Measurements from ENCODE around the gene MXRA8. TPM values are rescaled to one million over a fixed set of nuclear protein-coding genes. Genes with fewer than 3 reads are reported as not detected.
A peak's percentile ranks its signal among the peaks of the same experiment; 100 is the strongest.

MXRA8 gene
- total RNA-seq, 2 experiments from 2014 or later = 1.6 to 2.9 TPM

DNA sequence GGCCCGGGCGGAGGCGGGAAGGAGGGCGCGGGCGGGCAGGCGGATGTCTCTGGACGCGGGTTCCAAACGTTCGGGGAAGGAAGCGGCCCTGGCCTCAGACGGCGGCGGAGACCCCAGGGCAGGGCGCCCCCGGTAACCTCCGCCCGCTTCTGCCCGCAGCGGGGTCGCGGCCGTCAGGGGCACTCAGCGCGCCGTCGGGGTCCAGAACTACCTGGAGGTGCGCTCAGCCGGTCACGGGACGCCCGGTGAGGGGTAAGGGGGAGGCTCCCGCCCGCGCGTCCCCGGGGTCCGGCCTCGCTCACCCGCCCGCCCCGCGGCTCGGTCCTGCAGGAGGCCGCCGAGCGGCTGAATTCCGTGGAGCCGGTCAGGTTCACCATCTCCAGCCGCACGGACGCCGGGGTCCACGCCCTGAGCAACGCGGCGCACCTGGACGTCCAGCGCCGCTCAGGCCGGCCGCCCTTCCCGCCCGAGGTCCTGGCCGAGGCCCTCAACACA, 49.6 kb downstream of the MXRA8 start:
- peak overlapping the region; percentile 22 to 59 for H3K27ac ChIP-seq (ENCODE audit: low read depth in 1 of 2, low read length in 2 of 2)
- Mint-ChIP-seq H3K9me3 (no peaks in the 10 kb centered on the region), H3K27me3 (no peaks in the 10 kb centered on the region), H3K27ac (peak overlapping the region; percentile 83), H3K36me3 (ENCODE audit: low read depth) (peaks cover 22% of the 10 kb centered on the region), H3K4me3 (peak overlapping the region; percentile 91), H3K4me1 (ENCODE audit: low read depth) (peaks cover 25% of the 10 kb centered on the region)
- no peaks in the 10 kb centered on the region for H3K27me3 ChIP-seq (ENCODE audit: control insufficient read depth in 1 of 2, insufficient read depth in 2 of 2, low read length in 2 of 2)
- CTCF ChIA-PET = no interaction called here
- no peak for DNase-seq
- POLR2A ChIA-PET = no interaction called here
- H3K9me3 ChIP-seq (ENCODE audit: control insufficient read depth in 1 of 2, insufficient read depth in 1 of 2, low read length in 2 of 2) = no peaks in the 10 kb centered on the region
- intact Hi-C loops (cut with DNase I, micrococcal nuclease) = loop anchor here (1.0 to 10.0 kb wide), 8 partner anchors 15 to 274 kb away; partner anchors contain the start of genes AURKAIP1 (in 2 of the 2), C1orf159 (in 1 of the 2), CPTP (in 1 of the 2) and DVL1 (in 1 of the 2)
- ATAC-seq (ENCODE audit: poor library complexity) = no peak
- peaks cover 46% of the 10 kb centered on the region for H3K4me1 ChIP-seq (ENCODE audit: insufficient read depth, low read length)
- TF ChIP-seq, protein P1, sequence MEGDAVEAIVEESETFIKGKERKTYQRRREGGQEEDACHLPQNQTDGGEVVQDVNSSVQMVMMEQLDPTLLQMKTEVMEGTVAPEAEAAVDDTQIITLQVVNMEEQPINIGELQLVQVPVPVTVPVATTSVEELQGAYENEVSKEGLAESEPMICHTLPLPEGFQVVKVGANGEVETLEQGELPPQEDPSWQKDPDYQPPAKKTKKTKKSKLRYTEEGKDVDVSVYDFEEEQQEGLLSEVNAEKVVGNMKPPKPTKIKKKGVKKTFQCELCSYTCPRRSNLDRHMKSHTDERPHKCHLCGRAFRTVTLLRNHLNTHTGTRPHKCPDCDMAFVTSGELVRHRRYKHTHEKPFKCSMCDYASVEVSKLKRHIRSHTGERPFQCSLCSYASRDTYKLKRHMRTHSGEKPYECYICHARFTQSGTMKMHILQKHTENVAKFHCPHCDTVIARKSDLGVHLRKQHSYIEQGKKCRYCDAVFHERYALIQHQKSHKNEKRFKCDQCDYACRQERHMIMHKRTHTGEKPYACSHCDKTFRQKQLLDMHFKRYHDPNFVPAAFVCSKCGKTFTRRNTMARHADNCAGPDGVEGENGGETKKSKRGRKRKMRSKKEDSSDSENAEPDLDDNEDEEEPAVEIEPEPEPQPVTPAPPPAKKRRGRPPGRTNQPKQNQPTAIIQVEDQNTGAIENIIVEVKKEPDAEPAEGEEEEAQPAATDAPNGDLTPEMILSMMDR (IDR thresholded peaks at IDR 0.05) = no peak
- peak overlapping the region; percentile 60 for H3K4me3 ChIP-seq (ENCODE audit: low read length)
- H3K36me3 ChIP-seq (ENCODE audit: insufficient read depth, low read length) = peaks cover 35% of the 10 kb centered on the region

DNA sequence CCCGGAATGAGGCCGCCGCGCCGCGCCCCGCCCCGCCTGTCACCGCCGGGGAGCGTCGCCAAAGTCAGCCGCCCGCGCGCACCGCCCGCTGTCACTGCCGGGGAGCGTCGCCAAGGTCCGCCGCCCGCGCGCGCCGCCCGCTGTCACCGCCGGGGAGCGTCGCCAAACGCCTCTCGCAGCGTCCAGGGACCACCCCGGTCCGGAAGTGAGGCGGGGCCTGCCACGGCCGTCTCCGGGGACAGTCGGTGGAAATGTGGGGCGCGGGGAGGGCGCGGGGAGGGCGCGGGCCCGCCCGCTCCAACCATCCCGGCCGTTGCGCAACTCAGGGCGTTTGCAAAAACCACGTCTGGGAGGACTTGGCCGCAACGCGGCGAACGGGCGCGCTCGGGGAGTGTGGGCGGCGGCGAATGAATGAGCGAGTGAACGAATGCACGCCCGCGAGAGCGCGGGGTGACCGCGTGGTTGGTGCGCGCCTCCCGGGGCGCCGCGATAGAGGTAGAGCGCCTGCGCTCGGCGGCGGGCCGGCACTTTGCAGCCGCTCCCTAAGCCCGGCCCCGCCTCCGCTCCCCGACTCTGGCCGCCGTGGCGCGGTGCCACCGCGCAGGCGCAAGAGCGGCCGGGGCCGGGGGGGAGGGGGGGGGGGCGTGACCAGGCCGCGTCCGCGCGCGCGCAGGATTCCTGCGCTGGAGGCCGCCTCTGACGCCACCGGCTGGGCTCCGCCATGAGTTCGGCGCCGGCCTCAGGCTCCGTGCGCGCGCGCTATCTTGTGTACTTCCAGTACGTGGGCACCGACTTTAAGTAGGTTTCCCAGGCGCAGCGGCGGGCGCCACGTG, 50.2 kb downstream of the MXRA8 start, which contains the start of the genes ACAP3 and PUSL1:
TSS of gene ACAP3 (minus strand) at position 8 of the 833 bp plus-strand sequence. CDS start 115 bp downstream, outside the sequence.
TSS of gene PUSL1 (plus strand) at position 675 of the 833 bp plus-strand sequence. CDS start at position 722, 47 bp downstream.
- peak; percentile 74 for ATAC-seq (ENCODE audit: poor library complexity)
- peaks cover 28% of the 10 kb centered on the region for H3K36me3 ChIP-seq (ENCODE audit: insufficient read depth, low read length)
- ChIA-PET CTCF (no interaction called here), POLR2A (no interaction called here)
- Mint-ChIP-seq H3K27ac (peak within 1 kb of the TSS; percentile 87), H3K36me3 (ENCODE audit: low read depth) (peaks cover 18% of the 10 kb centered on the region), H3K4me3 (peak within 1 kb of the TSS; percentile 93), H3K4me1 (ENCODE audit: low read depth) (peaks cover 25% of the 10 kb centered on the region), H3K9me3 (no peaks in the 10 kb centered on the region), H3K27me3 (no peaks in the 10 kb centered on the region)
- TF ChIP-seq, protein P1 (IDR thresholded peaks at IDR 0.05) = no peak
- peak within 1 kb of the TSS; percentile 76 to 88 for H3K27ac ChIP-seq (ENCODE audit: low read depth in 1 of 2, low read length in 2 of 2)
- no peaks in the 10 kb centered on the region for H3K27me3 ChIP-seq (ENCODE audit: control insufficient read depth in 1 of 2, insufficient read depth in 2 of 2, low read length in 2 of 2)
- DNase-seq = peak; percentile 77 to 96 (median 86)
- H3K9me3 ChIP-seq (ENCODE audit: control insufficient read depth in 1 of 2, insufficient read depth in 1 of 2, low read length in 2 of 2) = no peaks in the 10 kb centered on the region
- H3K4me3 ChIP-seq (ENCODE audit: low read length) = peak within 1 kb of the TSS; percentile 70
- peaks cover 46% of the 10 kb centered on the region for H3K4me1 ChIP-seq (ENCODE audit: insufficient read depth, low read length)
- intact Hi-C loops (cut with DNase I, micrococcal nuclease) = loop anchor here (1.0 to 10.0 kb wide), 8 partner anchors 16 to 273 kb away; partner anchors contain the start of genes AURKAIP1 (in 2 of the 2), C1orf159 (in 1 of the 2), CPTP (in 1 of the 2) and DVL1 (in 1 of the 2)

DNA sequence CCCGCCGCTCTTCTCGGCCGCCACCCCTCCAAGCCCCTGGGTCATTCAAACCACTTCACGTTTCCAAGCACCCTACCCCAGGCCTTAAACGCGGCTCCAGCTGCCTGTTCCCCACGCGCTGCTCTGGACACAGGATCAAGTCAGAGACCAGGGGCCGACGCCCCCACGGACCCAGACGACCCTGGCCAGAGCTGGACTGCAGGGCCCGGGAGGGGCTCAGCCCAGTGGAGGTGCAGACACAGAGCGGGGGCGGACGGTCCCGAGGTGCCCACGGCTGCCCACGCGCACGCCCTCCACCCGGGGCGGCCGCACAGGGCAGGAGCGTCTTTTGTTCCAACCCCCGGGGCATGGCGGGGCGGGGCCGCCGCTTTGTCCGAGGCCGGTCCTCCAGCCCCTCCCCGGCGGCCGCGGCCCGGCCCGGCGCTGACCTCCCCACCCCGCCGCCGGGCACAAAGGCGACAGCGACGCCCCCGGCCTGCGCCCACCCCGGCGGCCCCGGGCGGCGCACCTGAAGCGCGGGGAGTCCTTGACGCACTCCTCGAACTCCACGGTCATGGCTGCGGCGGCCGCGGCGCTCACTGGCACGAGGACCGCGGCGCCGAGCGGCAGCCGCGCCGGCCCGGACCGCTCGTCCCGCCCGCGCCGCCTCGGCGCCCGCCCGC, 51.0 kb downstream of the MXRA8 start:
- no peaks in the 10 kb centered on the region for H3K27me3 Mint-ChIP-seq
- intact Hi-C loops (cut with DNase I, micrococcal nuclease) = loop anchor here (5.0 to 10.0 kb wide), 4 partner anchors 67 to 273 kb away; partner anchors contain the start of genes AURKAIP1 (in 1 of the 2) and C1orf159 (in 1 of the 2)

More for the DNA sequence above, 51.0 kb downstream of the MXRA8 start:
- H3K36me3 Mint-ChIP-seq (ENCODE audit: low read depth) = peaks cover 18% of the 10 kb centered on the region
- H3K4me3 Mint-ChIP-seq = peak overlapping the region; percentile 92
- no peak for ATAC-seq (ENCODE audit: poor library complexity)
- H3K4me1 ChIP-seq (ENCODE audit: insufficient read depth, low read length) = peaks cover 46% of the 10 kb centered on the region
- H3K9me3 ChIP-seq (ENCODE audit: control insufficient read depth in 1 of 2, insufficient read depth in 1 of 2, low read length in 2 of 2) = no peaks in the 10 kb centered on the region
- H3K4me1 Mint-ChIP-seq (ENCODE audit: low read depth) = peaks cover 25% of the 10 kb centered on the region
- no peaks in the 10 kb centered on the region for H3K9me3 Mint-ChIP-seq
- TF ChIP-seq, protein P1 (IDR thresholded peaks at IDR 0.05) = no peak
- ChIA-PET CTCF (interaction anchor here (1.4 kb wide), 1 partner anchor 185 kb away, joined by 4 read pairs; no protein-coding TSS in a partner anchor), POLR2A (interaction anchor here (1.8 kb wide), 1 partner anchor 68 kb away, joined by 5 read pairs; the partner anchor contains the start of gene AURKAIP1)
- peak overlapping the region; percentile 70 for H3K4me3 ChIP-seq (ENCODE audit: low read length)
- no peaks in the 10 kb centered on the region for H3K27me3 ChIP-seq (ENCODE audit: control insufficient read depth in 1 of 2, insufficient read depth in 2 of 2, low read length in 2 of 2)
- DNase-seq = no peak
- no peak overlapping the region for H3K27ac ChIP-seq (ENCODE audit: low read depth in 1 of 2, low read length in 2 of 2)
- H3K27ac Mint-ChIP-seq = peak overlapping the region; percentile 87
- H3K36me3 ChIP-seq (ENCODE audit: insufficient read depth, low read length) = peaks cover 21% of the 10 kb centered on the region
